Measurements from ENCODE around the gene NRXN3.

Gene NRXN3

DNA sequence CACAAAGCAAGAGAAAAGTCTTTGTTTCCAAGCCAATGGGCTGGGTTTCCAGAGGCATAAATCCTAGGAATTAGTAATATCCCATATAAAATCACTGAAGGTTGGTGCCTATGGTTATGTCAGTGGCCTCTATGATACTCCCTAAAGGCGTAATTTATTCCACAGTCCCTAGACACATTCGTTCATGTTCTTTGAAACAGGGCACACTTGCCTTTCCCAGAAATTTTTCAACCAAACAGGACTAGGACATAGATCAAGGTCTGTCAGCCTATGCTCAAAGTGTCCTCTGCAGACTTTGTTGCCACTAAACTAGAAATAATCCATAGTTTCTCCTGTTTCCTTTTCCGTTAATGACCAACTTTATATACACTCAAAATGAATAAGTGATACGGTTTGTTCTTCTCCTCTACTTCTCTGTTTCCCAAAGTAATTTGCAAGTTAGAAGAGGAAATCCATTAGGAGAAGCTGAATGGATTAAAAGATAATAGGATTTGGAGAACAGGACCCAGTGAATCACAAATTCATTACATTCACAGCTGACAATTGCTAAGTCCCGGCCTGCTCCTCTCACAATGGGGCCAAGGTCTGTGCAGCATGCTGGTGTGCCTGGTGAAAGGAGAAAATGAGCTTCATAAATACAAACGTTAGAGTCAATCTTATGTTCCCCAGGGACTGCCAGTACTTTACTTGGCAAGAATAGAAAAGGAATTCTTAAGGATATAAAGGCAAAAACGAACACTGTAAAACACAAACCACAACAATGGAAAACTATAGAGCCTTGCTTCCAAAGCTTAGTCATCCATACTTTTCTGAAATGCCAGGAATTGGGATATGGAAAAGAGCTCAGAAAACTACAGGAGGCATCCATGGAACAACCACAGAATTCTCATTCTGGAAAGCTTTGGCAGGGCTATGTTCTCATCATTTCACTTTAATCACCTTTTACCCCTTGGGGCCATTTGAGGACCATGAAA, 966.2 kb downstream of the NRXN3 start:
- no peak for DNase-seq (ENCODE audit: extremely low read depth, low read depth)
- TF ChIP-seq, protein P1, sequence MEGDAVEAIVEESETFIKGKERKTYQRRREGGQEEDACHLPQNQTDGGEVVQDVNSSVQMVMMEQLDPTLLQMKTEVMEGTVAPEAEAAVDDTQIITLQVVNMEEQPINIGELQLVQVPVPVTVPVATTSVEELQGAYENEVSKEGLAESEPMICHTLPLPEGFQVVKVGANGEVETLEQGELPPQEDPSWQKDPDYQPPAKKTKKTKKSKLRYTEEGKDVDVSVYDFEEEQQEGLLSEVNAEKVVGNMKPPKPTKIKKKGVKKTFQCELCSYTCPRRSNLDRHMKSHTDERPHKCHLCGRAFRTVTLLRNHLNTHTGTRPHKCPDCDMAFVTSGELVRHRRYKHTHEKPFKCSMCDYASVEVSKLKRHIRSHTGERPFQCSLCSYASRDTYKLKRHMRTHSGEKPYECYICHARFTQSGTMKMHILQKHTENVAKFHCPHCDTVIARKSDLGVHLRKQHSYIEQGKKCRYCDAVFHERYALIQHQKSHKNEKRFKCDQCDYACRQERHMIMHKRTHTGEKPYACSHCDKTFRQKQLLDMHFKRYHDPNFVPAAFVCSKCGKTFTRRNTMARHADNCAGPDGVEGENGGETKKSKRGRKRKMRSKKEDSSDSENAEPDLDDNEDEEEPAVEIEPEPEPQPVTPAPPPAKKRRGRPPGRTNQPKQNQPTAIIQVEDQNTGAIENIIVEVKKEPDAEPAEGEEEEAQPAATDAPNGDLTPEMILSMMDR (IDR thresholded peaks at IDR 0.05; ENCODE audit: low read depth, low read length), result no peak

DNA sequence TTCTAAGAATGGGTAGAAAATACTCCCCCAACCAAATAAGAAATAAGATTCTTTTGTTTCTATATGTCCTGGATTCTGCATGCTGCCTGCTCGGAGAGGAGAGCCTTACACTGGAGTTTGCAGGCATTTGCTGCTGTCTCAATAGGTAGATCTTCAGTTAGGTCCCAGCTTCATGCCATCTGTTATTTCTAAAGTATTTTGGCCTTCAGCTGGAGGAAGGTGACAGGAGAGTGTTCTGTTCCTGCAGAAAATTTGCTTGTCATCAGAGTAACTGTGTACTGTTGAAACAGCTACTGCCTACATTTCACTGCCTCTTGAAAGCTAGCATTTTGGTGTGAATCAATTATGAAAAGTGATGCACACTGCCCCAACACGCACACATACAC, 966.9 kb downstream of the NRXN3 start:
- no peak for DNase-seq (ENCODE audit: extremely low read depth, low read depth)
- TF ChIP-seq, protein P1 (IDR thresholded peaks at IDR 0.05; ENCODE audit: low read depth, low read length), result no peak

DNA sequence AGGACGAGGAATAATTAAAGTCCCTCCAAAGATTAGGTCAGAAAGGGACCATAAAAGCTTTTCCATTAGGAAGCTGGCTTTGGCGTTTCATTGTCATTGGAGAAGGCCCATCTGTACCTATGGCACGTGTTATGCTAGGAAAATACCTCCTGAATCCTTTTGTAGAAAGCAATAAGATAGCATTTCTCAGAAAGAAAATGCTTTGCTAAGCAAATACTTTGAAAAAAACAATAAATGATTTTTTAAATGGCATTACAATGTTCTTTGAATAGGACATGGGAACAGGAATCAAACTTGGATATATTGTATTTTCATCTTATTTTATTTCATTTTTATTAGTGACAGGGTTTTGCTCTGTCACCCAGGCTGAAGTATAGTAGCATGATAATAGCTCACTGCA, 967.7 kb downstream of the NRXN3 start:
- no peak for DNase-seq (ENCODE audit: extremely low read depth, low read depth)
- TF ChIP-seq, protein P1 (IDR thresholded peaks at IDR 0.05; ENCODE audit: low read depth, low read length), result no peak

DNA sequence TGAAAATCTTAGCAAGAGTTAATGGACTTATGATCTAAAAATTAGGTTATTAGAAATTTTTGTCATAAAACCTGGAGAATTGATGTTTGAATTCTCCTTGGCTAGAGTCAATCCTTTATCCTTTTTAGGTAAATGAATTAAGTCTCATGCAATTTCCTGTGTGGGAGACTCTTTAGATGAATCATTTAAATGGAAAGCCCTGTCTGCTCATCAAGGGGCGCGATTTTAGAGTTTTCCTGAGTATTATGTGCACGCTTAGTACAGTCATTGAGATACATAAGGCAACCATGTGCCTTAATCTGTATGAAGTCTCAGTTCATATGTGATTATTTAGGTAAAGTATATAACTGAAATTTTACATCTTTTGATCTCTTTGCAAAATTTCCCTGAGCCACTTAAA, 974.7 kb downstream of the NRXN3 start:
- no peak for DNase-seq (ENCODE audit: extremely low read depth, low read depth)
- TF ChIP-seq, protein P1 (IDR thresholded peaks at IDR 0.05; ENCODE audit: low read depth, low read length), result no peak

DNA sequence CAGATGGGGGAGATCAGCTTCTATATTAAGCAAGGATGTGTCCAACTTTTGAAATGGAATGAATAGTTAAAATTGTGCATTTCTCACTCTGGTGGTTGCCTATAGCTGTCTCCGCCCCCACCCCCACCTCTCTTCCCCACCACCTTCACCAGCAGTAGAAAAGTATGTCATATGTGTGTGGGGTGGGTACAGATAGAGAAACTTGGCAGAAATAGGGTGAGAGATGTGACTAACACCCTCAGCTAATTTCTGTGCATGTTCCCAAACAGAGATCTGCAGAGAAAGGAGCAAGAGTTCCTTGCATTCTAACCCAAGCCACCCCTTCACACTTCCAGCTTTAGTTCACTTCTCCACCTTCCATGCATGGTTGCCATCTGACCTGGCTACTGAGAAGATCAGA, 980.1 kb downstream of the NRXN3 start:
- DNase-seq (ENCODE audit: extremely low read depth, low read depth), result no peak
- TF ChIP-seq, protein P1 (IDR thresholded peaks at IDR 0.05; ENCODE audit: low read depth, low read length), result no peak

DNA sequence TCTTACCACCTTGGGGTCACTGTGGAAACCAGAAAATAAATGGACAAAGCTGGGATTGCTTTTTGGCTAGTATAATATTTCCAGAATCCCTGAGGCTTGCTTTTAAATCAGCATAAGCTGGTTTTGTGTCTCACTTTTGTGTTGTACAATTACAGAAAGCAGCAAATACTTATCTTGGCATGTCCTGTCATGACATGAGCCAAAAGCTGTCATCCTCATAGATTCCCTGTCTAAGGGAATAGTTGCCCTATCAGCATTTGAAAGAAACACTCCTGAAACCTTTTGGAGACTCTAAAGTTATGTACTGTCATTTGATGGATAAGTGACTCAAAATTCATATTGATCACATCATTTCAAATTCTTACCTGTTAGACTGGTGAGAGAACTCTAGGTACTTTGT, 987.2 kb downstream of the NRXN3 start:
- TF ChIP-seq, protein P1 (IDR thresholded peaks at IDR 0.05; ENCODE audit: low read depth, low read length), result no peak
- no peak for DNase-seq (ENCODE audit: extremely low read depth, low read depth)

DNA sequence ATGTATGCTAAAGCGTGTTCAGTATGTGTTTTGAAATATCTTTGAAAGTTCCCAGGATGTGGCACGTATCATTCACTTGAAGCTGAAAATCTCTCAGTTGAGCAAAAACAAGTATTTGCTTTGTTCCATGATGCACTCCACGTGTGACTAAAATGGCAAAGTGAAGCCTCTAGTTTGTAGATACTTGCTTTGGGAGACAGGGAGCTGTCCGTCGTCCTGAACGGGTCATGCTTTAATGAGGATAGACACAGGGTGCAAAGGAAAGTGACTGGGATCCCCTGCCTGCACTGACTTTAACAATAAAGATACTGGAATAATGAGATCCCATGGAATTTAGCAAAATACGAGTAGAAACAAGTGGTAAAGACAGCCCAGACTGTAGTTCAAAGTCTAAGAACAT, 991.4 kb downstream of the NRXN3 start:
- DNase-seq (ENCODE audit: extremely low read depth, low read depth), result no peak
- TF ChIP-seq, protein P1 (IDR thresholded peaks at IDR 0.05; ENCODE audit: low read depth, low read length), result no peak
